ENCODE measurements around the gene MXRA7.
"Not testable (repeated sequence)": the region's sequence is repeated elsewhere in the genome, so short reads cannot be mapped to it uniquely, and the experiment has no call there.

The MXRA7 gene

DNA sequence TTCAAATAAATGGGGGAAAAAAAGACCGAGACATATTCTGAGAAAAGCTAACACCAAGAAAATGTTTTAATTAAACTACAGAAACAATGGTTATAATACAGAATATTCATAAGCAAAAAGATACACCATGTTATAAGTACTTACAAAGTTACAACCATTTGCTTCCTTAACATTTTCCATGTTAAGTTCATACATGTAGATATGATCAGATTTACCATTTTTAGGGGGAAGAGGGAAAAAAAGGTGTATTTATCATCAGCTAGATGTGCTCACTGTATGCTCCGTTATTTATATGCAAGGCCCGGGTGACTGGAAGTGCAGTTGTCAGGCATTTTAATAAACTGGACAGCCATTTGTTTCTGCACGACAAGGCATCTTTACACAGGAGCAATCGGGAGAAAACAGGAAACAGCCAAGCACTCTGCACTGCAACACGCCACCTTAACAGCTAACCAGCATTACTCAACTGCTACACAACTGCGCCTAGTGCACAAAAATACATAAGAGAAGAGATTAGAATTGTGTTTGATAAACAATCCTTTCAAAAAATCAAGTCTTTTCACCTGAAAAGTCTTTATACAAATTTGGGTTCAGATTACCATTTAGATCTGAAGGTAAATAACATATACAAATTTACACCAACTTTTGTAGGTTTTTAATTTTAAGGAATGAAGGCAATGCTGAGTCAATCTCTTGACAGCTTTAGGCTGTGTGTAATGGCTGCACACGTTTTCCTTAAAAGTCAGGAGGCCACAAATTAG lies 23.5 kb upstream of the MXRA7 start:
- Histone ChIP-seq H3K4me1 (peaks cover 0 to 72% (median 46%) of the 10 kb centered on the region in 4 donors), H3K9me3 (no peaks in the 10 kb centered on the region), H3K27me3 (no peaks in the 10 kb centered on the region), H3K27ac (peak overlapping the region; percentile 97 to 100), H3K4me3 (peak overlapping the region; percentile 89 to 99), H3K36me3 (peaks cover 44 to 63% (median 51%) of the 10 kb centered on the region in 3 donors)
- TF ChIP-seq, protein P1, sequence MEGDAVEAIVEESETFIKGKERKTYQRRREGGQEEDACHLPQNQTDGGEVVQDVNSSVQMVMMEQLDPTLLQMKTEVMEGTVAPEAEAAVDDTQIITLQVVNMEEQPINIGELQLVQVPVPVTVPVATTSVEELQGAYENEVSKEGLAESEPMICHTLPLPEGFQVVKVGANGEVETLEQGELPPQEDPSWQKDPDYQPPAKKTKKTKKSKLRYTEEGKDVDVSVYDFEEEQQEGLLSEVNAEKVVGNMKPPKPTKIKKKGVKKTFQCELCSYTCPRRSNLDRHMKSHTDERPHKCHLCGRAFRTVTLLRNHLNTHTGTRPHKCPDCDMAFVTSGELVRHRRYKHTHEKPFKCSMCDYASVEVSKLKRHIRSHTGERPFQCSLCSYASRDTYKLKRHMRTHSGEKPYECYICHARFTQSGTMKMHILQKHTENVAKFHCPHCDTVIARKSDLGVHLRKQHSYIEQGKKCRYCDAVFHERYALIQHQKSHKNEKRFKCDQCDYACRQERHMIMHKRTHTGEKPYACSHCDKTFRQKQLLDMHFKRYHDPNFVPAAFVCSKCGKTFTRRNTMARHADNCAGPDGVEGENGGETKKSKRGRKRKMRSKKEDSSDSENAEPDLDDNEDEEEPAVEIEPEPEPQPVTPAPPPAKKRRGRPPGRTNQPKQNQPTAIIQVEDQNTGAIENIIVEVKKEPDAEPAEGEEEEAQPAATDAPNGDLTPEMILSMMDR (IDR thresholded peaks at IDR 0.05) = no peak
- no peak for DNase-seq
- intact Hi-C loops (cut with DNase I; ENCODE audit: low total_unique reads) = loop anchor here (10.0 kb wide), 1 partner anchor 1219 kb away; the partner anchor contains the start of genes CASKIN2 and TSEN54

- TF ChIP-seq, protein P1 (IDR thresholded peaks at IDR 0.05) = no peak
- Histone ChIP-seq H3K4me1 (peaks cover 0 to 72% (median 43%) of the 10 kb centered on the region in 4 donors), H3K4me3 (no peak overlapping the region), H3K36me3 (peaks cover 44 to 63% (median 51%) of the 10 kb centered on the region in 3 donors), H3K9me3 (no peaks in the 10 kb centered on the region), H3K27ac (peak overlapping the region in 1 of 2 donors; percentile 97), H3K27me3 (no peaks in the 10 kb centered on the region)
- DNase-seq = no peak
- intact Hi-C loops (cut with DNase I; ENCODE audit: low total_unique reads) = loop anchor here (10.0 kb wide), 1 partner anchor 1219 kb away; the partner anchor contains the start of genes CASKIN2 and TSEN54
Measured at GRCh38 chr17:76733618-76733957, 22.8 kb upstream of the MXRA7 start.

DNA sequence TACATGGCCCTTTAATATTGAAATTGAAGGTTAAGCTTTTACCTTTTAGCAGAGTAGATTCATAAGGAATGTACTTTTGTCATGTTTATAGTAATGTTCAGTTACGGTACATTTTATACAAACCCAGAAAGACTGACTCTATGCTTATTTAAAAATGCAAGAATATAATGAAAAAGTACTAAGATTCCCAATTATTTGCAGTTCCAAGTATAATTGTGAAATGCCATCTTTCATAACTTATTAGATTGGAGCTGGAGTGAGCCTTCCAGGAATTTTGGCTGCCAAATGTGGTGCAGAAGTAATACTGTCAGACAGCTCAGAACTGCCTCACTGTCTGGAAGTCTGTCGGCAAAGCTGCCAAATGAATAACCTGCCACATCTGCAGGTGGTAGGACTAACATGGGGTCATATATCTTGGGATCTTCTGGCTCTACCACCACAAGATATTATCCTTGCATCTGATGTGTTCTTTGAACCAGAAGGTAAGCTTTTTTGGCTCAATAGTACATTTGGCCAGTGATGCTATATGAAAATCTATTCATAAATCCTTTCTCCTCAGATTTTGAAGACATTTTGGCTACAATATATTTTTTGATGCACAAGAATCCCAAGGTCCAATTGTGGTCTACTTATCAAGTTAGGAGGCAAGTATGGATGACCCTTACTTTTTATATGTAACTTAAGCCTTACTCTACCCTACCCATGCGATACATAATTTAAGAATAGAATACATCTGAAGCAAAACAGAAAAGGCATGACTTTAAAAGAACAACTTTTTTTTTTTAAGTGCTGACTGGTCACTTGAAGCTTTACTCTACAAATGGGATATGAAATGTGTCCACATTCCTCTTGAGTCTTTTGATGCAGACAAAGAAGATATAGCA lies 22.2 kb upstream of the MXRA7 start:
- peaks cover 44 to 63% (median 51%) of the 10 kb centered on the region in 3 donors for H3K36me3 ChIP-seq
- peaks cover 0 to 76% (median 42%) of the 10 kb centered on the region in 4 donors for H3K4me1 ChIP-seq

DNA sequence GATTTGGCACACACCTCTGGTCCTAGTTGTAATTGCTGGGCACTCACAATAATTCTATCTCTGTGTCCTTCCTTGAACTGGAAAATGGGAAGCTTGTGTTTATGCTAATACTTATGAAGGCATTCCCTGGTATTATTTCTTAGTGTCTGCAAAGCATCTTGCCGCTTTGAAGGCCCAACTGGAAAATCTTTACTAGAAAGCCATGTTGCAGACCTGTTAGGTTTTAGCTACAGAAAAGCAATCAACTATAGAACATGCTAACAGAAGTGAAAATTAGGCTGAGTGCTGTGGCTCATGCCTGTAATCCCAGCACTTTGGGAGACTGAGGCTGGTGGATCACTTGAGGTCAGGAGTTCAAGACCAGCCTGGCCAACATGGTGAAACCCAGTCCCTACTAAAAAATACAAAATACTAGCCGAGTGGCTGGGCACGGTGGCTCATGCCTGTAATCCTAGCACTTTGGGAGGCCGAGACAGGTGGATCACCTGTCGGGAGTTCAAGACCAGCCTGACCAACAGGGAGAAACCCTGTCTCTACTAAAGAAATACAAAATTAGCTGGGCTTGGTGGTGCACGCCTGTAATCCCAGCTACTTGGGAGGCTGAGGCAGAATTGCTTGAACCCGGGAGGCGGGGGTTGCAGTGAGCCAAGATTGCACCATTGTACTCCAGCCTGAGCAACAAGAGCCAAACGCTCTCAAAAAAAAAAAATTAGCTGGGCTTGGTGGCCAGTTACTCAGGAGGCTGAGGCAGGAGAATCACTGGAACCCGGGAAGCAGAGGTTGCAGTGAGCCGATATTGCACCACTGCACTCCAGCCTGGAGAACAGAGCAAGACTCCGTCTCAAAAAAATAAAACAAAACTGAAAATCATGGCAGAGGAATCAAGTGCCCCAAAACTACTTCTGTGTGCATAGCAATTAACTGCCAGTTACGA lies 21.3 kb upstream of the MXRA7 start:
- H3K9me3 ChIP-seq, H3K27ac ChIP-seq, DNase-seq, H3K27me3 ChIP-seq, H3K4me3 ChIP-seq: not testable (repeated sequence)
- Histone ChIP-seq H3K4me1 (peaks cover 0 to 83% (median 50%) of the 10 kb centered on the region in 4 donors), H3K36me3 (peaks cover 44 to 63% (median 51%) of the 10 kb centered on the region in 3 donors)
- intact Hi-C loops (cut with DNase I; ENCODE audit: low total_unique reads) = loop anchor here (10.0 kb wide), 1 partner anchor 1217 kb away; the partner anchor contains the start of genes CASKIN2 and TSEN54

More for the DNA sequence above, 22.2 kb upstream of the MXRA7 start:
- Histone ChIP-seq H3K9me3 (no peaks in the 10 kb centered on the region), H3K27me3 (no peaks in the 10 kb centered on the region), H3K4me3 (no peak overlapping the region), H3K27ac (peak overlapping the region in 1 of 2 donors; percentile 97)
- peak in 1 of 2 donors; percentile 51 for DNase-seq
- TF ChIP-seq, protein P1 (IDR thresholded peaks at IDR 0.05) = no peak
- intact Hi-C loops (cut with DNase I; ENCODE audit: low total_unique reads) = loop anchor here (10.0 kb wide), 1 partner anchor 1218 kb away; the partner anchor contains the start of genes CASKIN2 and TSEN54

DNA sequence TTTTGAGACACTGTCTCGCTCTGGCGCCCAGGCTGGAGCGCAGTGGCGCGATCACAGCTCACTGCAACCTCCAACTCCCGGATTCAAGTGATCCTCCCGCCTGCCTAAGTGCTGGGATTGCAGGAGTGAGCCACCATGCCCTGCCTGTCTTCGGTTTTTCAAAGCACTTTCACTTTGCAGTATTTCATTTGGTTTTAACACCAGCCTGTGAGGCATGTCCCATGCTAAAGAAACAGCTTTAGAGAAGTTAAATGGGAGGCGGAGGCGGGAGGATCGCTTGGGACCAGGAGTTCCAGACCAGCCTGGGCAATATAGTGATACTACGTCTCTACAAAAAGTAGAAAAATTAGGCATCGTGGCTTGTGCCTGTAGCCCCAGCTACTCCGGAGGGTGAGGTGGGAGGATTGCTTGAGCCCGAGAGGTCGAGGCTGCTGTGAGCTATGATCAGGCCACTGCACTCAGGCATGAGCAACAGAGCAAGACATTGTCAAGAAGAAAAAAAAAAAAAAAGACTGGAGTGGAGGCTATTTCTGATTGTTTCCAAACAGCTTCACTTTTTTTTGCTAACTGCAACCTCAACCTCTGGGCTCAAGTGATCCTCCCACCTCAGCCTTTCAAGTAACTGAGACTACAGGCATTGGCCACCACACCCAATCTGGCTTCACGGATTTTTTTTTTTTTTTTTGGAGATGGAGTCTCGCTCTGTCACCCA lies 17.1 kb upstream of the MXRA7 start:
- H3K4me1 ChIP-seq = peaks cover 0 to 80% (median 49%) of the 10 kb centered on the region in 4 donors
- H3K27me3 ChIP-seq = no peaks in the 10 kb centered on the region
- H3K9me3 ChIP-seq = no peaks in the 10 kb centered on the region
- intact Hi-C loops (cut with DNase I; ENCODE audit: low total_unique reads) = no loop called here
- peak overlapping the region; percentile 82 to 100 for H3K4me3 ChIP-seq
- H3K27ac ChIP-seq = peak overlapping the region; percentile 95 to 100
- no peak for DNase-seq
- H3K36me3 ChIP-seq = peaks cover 41 to 51% (median 43%) of the 10 kb centered on the region in 3 donors
- TF ChIP-seq, protein P1 (IDR thresholded peaks at IDR 0.05) = no peak

Data from tibial artery (tissue), 4 donors.